ENCODE measurements around the gene ASB4.

DNA sequence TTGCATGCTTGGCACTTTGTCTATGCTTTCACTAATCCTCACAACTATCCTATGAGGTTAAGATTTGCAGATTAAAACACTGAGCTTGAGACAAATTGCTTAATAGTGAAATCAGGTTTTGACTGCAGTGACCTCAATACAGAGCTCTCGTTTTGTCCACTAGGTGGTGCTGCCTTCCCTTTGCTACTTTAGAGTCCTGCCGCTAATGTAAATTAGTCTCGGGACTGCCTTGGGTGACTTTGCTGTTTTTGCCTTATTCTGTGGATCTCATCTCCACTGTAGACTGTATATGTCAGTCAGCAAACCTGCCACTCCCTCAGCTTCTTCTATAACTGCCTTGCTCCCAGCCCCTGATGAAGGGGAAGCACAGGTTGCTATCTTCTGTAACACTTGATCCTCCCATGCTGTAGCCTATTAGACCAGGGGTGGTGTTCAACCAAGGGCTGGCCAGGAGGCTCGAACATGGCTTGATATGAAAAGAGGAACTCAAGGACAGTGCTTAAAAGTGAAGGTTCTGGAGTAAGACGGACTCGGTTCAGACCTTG, 26.0 kb downstream of the ASB4 start:
- TF ChIP-seq ELF4 (IDR thresholded peaks at IDR 0.05) (no peak), TARDBP (IDR thresholded peaks at IDR 0.05) (no peak), L3MBTL2 (conservative IDR thresholded peaks at IDR 0.05) (no peak)

All from HEK293T (cell line).